HEK293T (cell line): ENCODE results near the gene ZNF595.
"Not testable (repeated sequence)": the region's sequence is repeated elsewhere in the genome, so short reads cannot be mapped to it uniquely, and the experiment has no call there.

Experiments
- CTCF ChIA-PET: fragments of 350-600 bp; formaldehyde crosslinking; extraction: SDS; loops from one replicate; lab custom pipeline; 2021; ENCODE audit warnings: antibody characterized with exemption, inconsistent platforms; lab: Yijun Ruan, JAX
- POLR2A ChIA-PET: fragments of 350-600 bp; formaldehyde crosslinking; extraction: SDS; loops from one replicate; lab custom pipeline; 2020; ENCODE audit warnings: antibody characterized with exemption, inconsistent platforms; lab: Yijun Ruan, JAX
- DNase-seq: peaks from one replicate; pipeline ENCODE4 v3.0.0; 2012; ENCODE audit warnings: mixed read lengths; ENCODE audit errors: extremely low spot score

Gene ZNF595

GRCh38 chr4:52804-53479, at the start of gene ZNF595:
ZNF595 (plus strand) TSS chr4:53321; CDS start chr4:53489, 168 bp downstream.
- CTCF ChIA-PET, DNase-seq, POLR2A ChIA-PET: not testable (repeated sequence)

- DNase-seq, POLR2A ChIA-PET, CTCF ChIA-PET: not testable (repeated sequence)
Observed at GRCh38 chr4:9937-10870, 42.9 kb upstream of the ZNF595 start.

GRCh38 chr4:11095-11815, 41.9 kb upstream of the ZNF595 start:
- CTCF ChIA-PET, POLR2A ChIA-PET, DNase-seq: not testable (repeated sequence)

- POLR2A ChIA-PET, CTCF ChIA-PET, DNase-seq: not testable (repeated sequence)
Observed at GRCh38 chr4:11816-12417, 41.2 kb upstream of the ZNF595 start.

- CTCF ChIA-PET, DNase-seq, POLR2A ChIA-PET: not testable (repeated sequence)
Observed at GRCh38 chr4:18128-18527, 35.0 kb upstream of the ZNF595 start.

GRCh38 chr4:18589-18988, 34.5 kb upstream of the ZNF595 start:
- DNase-seq, POLR2A ChIA-PET, CTCF ChIA-PET: not testable (repeated sequence)

GRCh38 chr4:22882-23281, 30.2 kb upstream of the ZNF595 start:
- CTCF ChIA-PET, DNase-seq, POLR2A ChIA-PET: not testable (repeated sequence)

- POLR2A ChIA-PET, CTCF ChIA-PET, DNase-seq: not testable (repeated sequence)
Observed at GRCh38 chr4:24359-24758, 28.8 kb upstream of the ZNF595 start.

- POLR2A ChIA-PET, DNase-seq, CTCF ChIA-PET: not testable (repeated sequence)
Observed at GRCh38 chr4:27501-27900, 25.6 kb upstream of the ZNF595 start.

GRCh38 chr4:28767-29542, 24.2 kb upstream of the ZNF595 start:
- DNase-seq, POLR2A ChIA-PET, CTCF ChIA-PET: not testable (repeated sequence)

- POLR2A ChIA-PET, CTCF ChIA-PET, DNase-seq: not testable (repeated sequence)
Observed at GRCh38 chr4:33314-33713, 19.8 kb upstream of the ZNF595 start.

- CTCF ChIA-PET, POLR2A ChIA-PET, DNase-seq: not testable (repeated sequence)
Observed at GRCh38 chr4:36559-37415, 16.3 kb upstream of the ZNF595 start.

GRCh38 chr4:38202-38601, 14.9 kb upstream of the ZNF595 start:
- DNase-seq, POLR2A ChIA-PET, CTCF ChIA-PET: not testable (repeated sequence)

GRCh38 chr4:43375-43774, 9.7 kb upstream of the ZNF595 start:
- POLR2A ChIA-PET, DNase-seq: not testable (repeated sequence)
- CTCF ChIA-PET: interaction anchor here (0.9 kb wide), 1 partner anchor 9 kb away, joined by 3 read pairs; no protein-coding TSS in a partner anchor

- POLR2A ChIA-PET, CTCF ChIA-PET, DNase-seq: not testable (repeated sequence)
Observed at GRCh38 chr4:51253-51652, 1.9 kb upstream of the ZNF595 start.

- POLR2A ChIA-PET, DNase-seq: not testable (repeated sequence)
- CTCF ChIA-PET: interaction anchor here (0.7 kb wide), 1 partner anchor 8 kb away, joined by 3 read pairs; no protein-coding TSS in a partner anchor
Observed at GRCh38 chr4:51655-52277, 1.4 kb upstream of the ZNF595 start.
